ENCODE measurements around the gene TOP2B. TPM values are rescaled to one million over a fixed set of nuclear protein-coding genes. Genes with fewer than 3 reads are reported as not detected.

TOP2B gene
- total and polyA plus RNA-seq, 9 of the 15 experiments (the other 6 are each of a cell fraction or from before 2014, with no cell fraction given) = 45.3 to 186 (median 134) TPM

GRCh38 chr3:25604107-25604805 lies 60.5 kb downstream of the TOP2B start (continued):
- TF ChIP-seq TARDBP (IDR thresholded peaks at IDR 0.05) (no peak), PTRF (tag; IDR thresholded peaks at IDR 0.05) (no peak), ZNF586 (CRISPR knock-in tag; conservative IDR thresholded peaks at IDR 0.05) (no peak), CEBPG (CRISPR knock-in tag; IDR thresholded peaks at IDR 0.05) (no peak), CEBPG (tag; conservative IDR thresholded peaks at IDR 0.05 in 1 of 2, IDR thresholded peaks at IDR 0.05 in 1 of 2) (peak; percentile 64 to 67; a peak in 3 of 4 replicates), TCF7 (IDR thresholded peaks at IDR 0.05; ENCODE audit: borderline replicate concordance) (no peak), TGIF2 (CRISPR knock-in tag; IDR thresholded peaks at IDR 0.05) (no peak), BACH1 (tag; IDR thresholded peaks at IDR 0.05) (peak; percentile 49; the same call in 1 of the 2 replicates), BCOR (IDR thresholded peaks at IDR 0.05) (no peak), MBD2 (IDR thresholded peaks at IDR 0.05; ENCODE audit: borderline replicate concordance, low read depth) (0 out of 2 replicates have a peak, but pooled peaks have one; percentile 16), PHB2 (IDR thresholded peaks at IDR 0.05; ENCODE audit: low read depth) (no peak), NR1H2 (CRISPR knock-in tag; IDR thresholded peaks at IDR 0.05) (no peak), LEF1 (IDR thresholded peaks at IDR 0.05) (peak; percentile 28; the same call in 1 of the 2 replicates), NCOA4 (IDR thresholded peaks at IDR 0.05; ENCODE audit: partially characterized antibody) (no peak), JUN (IDR thresholded peaks at IDR 0.05; ENCODE audit: borderline replicate concordance, low read depth, low read length) (peak; percentile 91), JUN (CRISPR knock-in tag; IDR thresholded peaks at IDR 0.05; ENCODE audit: borderline replicate concordance) (no peak), HNRNPH1 (optimal IDR thresholded peaks at IDR 0.05; ENCODE audit: low read depth, low read length) (no peak), ZSCAN29 (IDR thresholded peaks at IDR 0.05) (no peak), ARNT (IDR thresholded peaks at IDR 0.05) (0 out of 4 replicates have a peak, but pooled peaks of 1 of the 2 experiments have one; percentile 53)
- TF ChIP-seq, protein P1, sequence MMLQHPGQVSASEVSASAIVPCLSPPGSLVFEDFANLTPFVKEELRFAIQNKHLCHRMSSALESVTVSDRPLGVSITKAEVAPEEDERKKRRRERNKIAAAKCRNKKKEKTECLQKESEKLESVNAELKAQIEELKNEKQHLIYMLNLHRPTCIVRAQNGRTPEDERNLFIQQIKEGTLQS (IDR thresholded peaks at IDR 0.05) = peak; percentile 90
- TF ChIP-seq, protein P1 (CRISPR knock-in tag; conservative IDR thresholded peaks at IDR 0.05) = peak; percentile 60; the same call in 1 of the 2 replicates
- TF ChIP-seq, protein P2, sequence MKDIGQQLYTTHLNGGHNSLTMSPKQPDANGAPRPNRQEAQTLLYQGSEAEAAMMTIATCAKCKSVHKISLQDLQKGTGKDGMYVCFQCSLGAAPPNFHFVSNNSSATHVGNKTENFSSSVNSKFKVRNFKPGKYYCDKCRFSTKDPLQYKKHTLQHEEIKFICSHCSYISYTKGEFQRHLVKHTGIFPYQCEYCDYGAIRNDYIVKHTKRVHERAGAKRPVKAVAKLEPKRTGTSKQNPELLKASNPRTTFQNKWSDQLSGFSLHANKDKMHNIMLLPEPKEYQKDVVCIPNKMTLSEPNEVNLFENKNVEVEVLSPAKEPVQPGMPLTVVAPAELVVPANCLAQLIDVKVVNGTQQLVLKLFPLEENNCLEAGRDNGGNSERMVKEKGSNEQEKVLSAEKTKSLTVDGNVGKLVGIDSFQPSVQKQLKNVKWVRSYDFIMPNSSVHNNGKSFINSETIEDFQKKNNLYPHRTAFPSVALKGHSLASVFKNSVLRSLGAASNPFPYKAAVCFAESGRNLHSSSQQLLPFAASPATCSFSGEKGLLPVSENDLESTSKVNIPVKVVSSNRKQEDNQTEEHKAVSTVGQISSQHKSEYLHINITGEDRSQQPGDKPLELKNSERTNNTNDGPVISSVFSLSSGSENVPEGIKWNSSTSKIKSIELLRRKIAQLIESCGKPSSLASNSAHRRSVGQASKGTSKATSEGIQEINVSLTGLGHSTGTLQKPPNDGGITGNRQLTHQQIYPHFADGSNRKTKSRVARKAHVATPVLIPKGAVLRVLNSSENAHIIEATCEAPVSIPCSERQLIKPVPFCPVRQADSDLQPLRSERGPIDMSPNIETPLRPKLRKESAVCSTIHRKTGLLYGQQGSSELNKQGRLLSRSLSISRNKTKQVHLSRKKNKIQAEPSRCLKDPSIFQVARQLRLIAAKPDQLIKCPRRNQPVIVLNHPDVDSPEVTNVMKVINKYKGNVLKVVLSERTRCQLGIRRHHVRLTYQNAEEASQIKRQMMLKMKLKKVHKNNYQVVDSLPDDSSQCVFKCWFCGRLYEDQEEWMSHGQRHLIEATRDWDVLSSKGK (CRISPR knock-in tag; IDR thresholded peaks at IDR 0.05) = no peak
- TF ChIP-seq, protein P3, sequence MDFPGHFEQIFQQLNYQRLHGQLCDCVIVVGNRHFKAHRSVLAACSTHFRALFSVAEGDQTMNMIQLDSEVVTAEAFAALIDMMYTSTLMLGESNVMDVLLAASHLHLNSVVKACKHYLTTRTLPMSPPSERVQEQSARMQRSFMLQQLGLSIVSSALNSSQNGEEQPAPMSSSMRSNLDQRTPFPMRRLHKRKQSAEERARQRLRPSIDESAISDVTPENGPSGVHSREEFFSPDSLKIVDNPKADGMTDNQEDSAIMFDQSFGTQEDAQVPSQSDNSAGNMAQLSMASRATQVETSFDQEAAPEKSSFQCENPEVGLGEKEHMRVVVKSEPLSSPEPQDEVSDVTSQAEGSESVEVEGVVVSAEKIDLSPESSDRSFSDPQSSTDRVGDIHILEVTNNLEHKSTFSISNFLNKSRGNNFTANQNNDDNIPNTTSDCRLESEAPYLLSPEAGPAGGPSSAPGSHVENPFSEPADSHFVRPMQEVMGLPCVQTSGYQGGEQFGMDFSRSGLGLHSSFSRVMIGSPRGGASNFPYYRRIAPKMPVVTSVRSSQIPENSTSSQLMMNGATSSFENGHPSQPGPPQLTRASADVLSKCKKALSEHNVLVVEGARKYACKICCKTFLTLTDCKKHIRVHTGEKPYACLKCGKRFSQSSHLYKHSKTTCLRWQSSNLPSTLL (IDR thresholded peaks at IDR 0.05) = no peak
